Sciatic nerve (tissue), 2 donors: ENCODE data around the gene AP3M1. TPM values are rescaled to one million over a fixed set of nuclear protein-coding genes. Genes with fewer than 3 reads are reported as not detected.
"Not testable (repeated sequence)": the region's sequence is repeated elsewhere in the genome, so short reads cannot be mapped to it uniquely, and the experiment has no call there.

ENCODE experiments used
- ATAC-seq: fragments of 200-7000 bp; cut with Tn5 transposase; one replicate; pipeline ENCODE4 v1.9.1; 2020; ENCODE audit warnings: mild to moderate bottlenecking, moderate library complexity
- DNase-seq: peaks from one replicate; pipeline ENCODE4 v3.0.0-alpha.2; 2020; ENCODE audit warnings: low spot score
- intact Hi-C: fragments of 100-400 bp; cut with DNase I; formaldehyde crosslinking; loops from one replicate; pipeline ENCODE4 v1.14.2; 2022
- total RNA-seq: library from RNA; stranded (reverse); fragmentation: NEBNext Ultra II Directional; extraction: Animal tissue kit (Norgen Biotek cat#: 25700); gene quantifications from one replicate; pipeline ENCODE4 v1.2.1, GENCODE V29; 2021
- donor health status: DM: no; HTN: no; CAD: no.
- donor health status: DM: no; HTN: no; CAD: no.

AP3M1 gene
- total RNA-seq = 27.2 TPM

DNA sequence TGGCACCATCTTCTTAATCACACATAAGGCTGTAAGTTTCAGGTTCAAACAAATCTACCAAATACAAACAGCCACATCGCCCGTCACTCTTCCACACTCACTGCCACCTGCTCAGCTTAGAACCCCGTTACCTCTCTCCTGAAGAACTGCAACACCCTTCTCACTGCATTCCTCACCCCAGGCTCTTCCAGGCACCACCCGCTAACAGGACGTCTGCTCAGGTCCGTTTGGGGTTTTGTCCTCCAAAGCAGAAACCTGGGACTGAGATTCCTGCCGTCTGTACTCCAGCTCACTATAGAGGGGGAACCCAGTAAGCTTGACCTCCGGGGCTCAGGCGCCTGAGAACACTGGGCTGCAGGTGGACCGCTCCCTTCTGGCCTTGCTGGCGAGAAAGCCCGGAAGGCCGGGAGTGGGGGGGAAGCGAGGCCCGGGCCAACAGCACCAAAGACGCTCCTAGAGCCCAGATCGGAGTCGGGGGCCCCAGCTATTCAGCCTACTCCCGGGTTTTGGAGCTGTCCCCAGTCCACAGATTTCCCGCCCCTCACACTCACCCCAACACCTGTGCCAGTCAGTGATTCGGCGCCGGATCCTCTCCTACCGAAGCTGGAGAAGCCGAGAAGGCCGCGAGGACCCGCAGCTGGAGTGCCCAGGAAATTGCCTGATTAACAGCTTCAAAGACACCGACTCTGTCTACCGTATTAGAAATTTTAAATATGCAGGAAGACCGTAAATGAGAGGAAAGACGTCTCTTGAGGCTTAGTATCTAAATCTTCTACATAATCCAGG is at the start of gene AP3M1:
AP3M1 (minus strand) TSS at position 625 of the 786 bp plus-strand sequence. CDS start 12,449 bp downstream, outside the sequence.
- DNase-seq = peak; percentile 89
- peak; percentile 79 for ATAC-seq
- intact Hi-C loops = no loop called here

- ATAC-seq (no peak), DNase-seq (no peak)
- intact Hi-C loops = no loop called here
Measured at GRCh38 chr10:74199315-74199714, 48.7 kb upstream of the AP3M1 start.

DNA sequence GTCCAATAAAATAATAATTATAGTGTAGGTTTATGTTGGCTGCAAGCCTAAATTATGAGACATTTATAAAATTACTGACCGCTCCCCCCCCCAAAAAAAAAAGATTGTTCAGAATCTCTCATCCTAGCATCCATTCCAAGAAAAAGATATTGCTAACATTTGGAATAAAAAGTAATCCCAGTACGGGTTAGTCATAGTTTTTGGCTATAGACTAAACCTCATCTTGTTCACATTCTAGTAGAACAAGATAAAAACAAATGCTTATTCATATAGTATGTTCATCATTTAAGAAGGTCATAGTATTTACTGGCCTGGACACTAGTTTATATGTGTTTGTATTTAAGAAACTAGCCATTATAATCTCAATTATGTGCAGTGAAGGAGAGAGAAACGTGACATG is 44.4 kb upstream of the AP3M1 start:
- DNase-seq (no peak), ATAC-seq (no peak)
- intact Hi-C loops = no loop called here

DNA sequence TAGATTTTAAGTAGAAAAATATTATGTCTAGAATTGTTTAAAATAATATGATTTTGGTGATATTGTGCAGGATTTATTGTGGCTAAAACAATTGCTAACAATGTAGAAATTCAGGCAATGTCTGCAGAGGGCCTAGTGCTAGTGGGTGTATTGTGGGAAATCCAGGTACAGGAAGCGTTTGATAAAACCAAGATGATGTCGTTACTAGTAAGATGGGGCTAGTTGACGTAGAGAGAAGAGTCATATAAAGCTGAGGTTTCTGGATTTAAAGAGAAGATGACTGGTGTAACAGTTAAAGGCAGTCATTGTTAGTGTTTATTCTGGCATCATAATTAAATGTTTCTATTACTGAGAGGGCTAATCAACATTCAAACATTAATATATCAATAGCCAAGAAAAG is 43.9 kb upstream of the AP3M1 start:
- intact Hi-C loops = no loop called here
- DNase-seq = no peak
- no peak for ATAC-seq

DNA sequence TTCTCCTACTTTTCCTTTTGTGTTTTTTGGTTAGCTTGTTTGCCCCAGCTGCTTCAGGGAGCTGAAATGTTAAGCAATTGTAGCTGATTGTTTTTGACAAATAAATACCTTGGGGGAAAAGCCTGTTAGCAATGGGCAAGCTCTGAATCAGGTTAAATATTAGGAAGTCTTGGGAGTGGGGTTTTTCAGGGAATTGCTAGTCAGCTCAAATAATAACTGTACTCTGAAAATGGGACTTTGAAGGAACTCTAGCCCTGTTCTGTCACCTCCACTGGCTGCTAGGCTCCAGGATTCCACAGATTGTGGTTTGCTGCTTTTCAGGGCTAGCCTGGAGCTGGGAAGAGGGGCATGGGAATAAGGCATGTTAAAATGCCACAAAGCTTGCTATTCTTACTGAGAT is 39.9 kb upstream of the AP3M1 start:
- intact Hi-C loops = no loop called here

GRCh38 chr10:74189999-74190421 is 39.4 kb upstream of the AP3M1 start:
- no peak for DNase-seq
- ATAC-seq = peak; percentile 78
- intact Hi-C loops = no loop called here

More for the DNA sequence above, 39.9 kb upstream of the AP3M1 start:
- DNase-seq (no peak), ATAC-seq (peak; percentile 53)

DNA sequence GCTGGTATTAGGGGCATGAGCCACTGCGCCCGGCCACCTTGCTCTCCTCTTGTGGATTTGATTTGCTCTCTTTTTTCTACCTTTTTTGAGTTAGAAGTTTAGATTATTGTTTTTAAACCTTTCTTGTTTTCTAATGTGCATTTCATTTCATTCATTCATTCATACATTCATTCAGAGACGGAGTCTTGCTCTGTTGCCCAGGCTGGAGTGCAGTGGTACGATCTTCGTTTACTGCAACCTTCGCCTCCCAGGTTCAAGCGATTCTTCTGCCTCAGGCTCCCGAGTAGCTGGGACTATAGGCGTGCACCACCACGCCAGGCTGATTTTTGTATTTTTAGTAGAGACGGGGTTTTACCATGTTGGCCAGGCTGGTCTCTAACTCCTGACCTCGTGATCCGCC is 38.0 kb upstream of the AP3M1 start:
- DNase-seq, intact Hi-C loops, ATAC-seq: not testable (repeated sequence)

GRCh38 chr10:74187237-74187636 is 36.6 kb upstream of the AP3M1 start:
- ATAC-seq = no peak
- intact Hi-C loops = no loop called here

DNA sequence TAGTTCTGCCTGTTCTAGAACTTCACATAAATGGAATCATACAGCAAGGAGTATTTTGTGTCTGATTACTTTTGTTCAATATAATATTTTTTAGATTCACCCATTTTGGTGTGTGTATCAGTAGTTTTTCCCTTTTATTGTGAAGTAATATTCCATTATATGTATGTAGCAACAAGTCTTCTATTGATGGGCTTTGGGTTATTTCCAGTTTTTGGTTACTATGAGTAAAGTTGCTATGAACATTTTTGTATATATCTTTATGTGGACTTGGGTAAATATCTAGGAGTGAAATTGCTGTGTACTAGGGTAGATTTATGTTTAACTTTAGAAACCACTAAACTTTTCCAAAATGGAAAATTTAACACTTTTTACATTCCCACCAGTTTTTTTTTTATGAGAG is 36.0 kb upstream of the AP3M1 start:
- no peak for ATAC-seq
- intact Hi-C loops = no loop called here
- no peak for DNase-seq

More at GRCh38 chr10:74187237-74187636, 36.6 kb upstream of the AP3M1 start:
- no peak for DNase-seq

DNA sequence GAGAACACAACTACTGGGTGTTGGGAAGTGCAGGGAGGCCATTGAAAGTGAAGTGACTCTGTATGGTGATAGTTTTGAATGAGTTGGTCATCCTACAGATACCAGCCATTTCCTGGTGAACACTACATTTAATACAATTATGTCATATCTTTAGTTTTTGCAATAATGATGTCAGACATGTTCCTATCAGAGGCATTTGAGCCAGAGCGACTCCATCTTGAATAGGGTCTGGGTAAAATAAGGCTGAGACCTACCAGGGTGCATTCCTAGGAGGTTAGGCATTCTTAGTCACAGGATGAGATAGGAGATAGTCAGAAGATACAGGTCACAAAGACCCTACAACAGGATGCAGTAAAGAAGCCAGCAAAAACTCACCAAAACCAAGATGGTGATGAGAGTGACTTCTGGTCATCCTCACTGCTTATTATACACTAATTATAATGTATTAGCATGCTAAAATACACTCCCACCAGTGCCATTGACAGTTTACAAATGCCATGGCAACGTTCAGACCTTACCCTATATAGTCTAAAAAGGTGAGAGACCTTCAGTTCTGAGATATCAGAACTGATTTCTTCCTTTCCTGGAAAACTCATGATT is 28.6 kb upstream of the AP3M1 start:
- no peak for ATAC-seq
- intact Hi-C loops = no loop called here
- DNase-seq = no peak

DNA sequence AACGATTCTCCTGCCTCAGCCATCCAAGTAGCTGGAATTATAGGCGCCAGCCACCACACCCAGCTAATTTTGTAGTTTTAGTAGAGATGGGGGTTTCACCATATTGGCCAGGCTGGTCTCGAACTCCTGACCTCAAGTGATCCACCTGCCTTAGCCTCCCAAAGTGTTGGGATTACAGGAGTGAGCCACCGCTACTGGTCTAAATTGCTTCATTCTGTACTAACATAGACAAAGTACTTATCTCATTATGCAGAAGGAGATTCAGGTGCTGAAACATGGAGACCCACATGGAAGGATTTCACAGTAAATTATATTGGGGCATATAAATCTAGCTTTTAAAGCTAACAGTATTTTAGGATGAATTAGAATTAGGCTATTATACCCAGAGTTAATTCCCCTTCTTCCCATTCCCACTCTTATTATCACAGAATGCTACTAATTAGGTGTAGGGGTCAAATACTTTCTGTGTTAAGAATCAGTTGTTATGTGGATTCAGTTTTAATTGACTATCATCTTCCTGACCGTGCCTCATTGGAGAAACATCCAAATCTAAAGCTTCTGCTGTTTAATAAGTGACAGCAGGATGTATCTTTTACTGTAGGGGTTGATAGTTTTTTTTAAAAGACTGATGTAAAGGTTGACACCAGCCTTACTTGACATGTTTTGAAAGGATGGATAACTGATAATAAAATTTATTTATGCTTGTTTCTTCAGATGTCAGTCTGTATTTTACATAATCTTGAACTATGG is 27.6 kb upstream of the AP3M1 start:
- intact Hi-C loops = no loop called here
- no peak for DNase-seq
- ATAC-seq = no peak

DNA sequence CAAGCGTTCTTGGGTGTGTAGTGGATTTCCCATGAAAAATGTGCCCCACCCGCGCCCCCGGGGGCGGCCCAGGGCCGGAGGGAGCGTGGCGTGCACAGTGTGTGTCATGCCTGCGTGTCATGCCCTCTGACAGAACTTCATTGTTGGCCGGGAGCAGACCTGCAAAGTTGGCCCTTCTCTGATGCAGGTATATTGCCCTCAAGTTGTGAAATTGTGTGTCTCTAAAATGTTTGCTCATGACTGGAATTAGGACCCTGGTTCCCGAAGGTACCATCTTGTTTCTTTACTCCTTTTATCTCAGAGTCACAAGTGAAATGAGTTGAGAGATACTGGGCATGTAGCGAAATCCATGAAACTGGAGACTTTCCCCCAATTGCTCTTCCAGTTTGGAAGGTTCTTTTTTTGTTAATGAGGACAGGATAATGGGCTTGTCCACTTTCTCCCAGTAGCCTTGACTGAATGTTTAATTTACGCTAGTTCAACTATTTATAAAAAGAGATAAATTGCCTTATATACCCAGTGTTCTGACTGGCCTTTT is 26.6 kb upstream of the AP3M1 start:
- DNase-seq (no peak), ATAC-seq (peak; percentile 57)
- intact Hi-C loops = no loop called here

GRCh38 chr10:74176380-74177139 is 25.9 kb upstream of the AP3M1 start:
- DNase-seq (peak; percentile 93), ATAC-seq (peak; percentile 97)
- intact Hi-C loops = no loop called here

DNA sequence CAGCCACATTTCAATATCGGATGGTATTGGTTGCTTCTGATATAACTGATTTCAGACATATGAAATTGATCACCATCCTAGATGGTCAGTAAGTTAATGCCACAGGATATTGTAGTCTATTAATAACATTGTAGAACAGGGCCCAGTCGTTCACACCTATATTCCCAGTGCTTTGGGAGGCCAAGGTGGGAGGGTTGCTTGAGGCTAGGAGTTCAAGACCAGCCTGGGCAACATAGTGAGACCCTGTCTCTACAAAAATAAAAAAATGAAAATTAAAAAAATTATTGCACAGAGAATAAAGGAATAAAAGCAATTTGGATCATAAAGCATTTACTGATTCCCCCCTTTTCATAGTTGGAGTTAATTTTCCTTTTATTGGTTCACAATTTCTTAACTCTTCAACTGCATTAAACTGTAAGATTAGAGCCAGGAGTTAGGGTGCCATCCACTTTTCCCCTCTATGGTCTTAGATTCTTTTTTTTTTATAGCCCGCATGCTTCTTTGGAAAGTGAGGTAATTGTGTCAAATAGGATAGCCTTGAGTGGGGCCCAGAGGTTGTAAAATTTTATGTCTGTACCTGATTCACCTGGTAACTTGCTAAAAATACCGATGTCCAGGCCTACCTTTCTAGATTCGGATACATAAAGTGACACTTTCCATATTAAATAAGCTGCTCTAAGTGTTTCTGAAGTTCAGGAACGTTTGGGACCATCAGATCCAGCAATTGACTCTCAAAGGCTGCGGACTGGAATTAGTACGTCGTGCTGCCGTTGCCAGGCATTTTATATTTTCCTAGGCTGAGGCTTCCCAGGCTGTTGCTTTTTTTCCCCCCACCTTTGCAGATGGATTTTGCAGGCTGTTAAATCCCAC is 25.1 kb upstream of the AP3M1 start:
- DNase-seq (no peak), ATAC-seq (no peak)
- intact Hi-C loops = no loop called here

GRCh38 chr10:74174521-74174920 is 23.9 kb upstream of the AP3M1 start:
- ATAC-seq (no peak), DNase-seq (no peak)
- intact Hi-C loops = no loop called here

DNA sequence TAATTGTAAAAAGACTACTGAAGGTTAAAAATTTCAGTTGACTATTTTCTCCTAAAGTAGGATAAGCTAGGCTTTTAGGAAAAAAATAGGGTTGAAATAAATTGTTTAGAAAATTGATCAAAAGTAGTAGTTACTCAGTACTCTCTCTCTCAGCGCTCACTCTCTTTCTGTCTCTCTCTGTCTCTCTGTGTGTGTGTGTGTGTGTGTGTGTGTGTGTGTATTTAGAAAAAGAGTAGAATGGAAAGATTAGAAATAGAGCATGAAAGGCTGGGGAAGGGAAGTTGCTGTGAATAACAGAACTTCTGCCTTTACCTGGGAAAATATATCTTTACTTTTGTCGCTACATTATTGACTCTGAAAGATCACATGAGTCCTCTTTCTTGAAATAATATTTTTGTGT is 21.0 kb upstream of the AP3M1 start:
- DNase-seq = no peak
- no peak for ATAC-seq
- intact Hi-C loops = no loop called here

GRCh38 chr10:74167443-74167842 is 16.8 kb upstream of the AP3M1 start:
- ATAC-seq = no peak

DNA sequence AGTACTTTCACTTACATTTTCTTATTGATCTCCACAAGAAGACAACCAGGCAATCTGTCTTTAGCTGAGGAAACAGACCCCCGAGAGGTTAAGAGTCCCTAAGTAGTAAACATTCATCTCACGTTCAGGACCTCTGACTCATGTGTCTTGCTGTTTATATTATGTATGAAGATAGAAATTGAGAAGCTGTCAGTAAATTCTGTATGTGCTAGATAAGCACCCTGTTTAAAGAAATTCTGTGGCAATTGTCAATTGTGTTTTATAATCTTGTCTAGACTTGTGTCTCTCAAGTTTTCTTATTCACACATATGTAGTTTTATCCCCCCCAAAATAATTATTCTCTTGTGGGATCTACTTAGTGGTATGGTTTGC is 14.9 kb upstream of the AP3M1 start:
- intact Hi-C loops = no loop called here
- ATAC-seq (no peak), DNase-seq (no peak)

More at GRCh38 chr10:74167443-74167842, 16.8 kb upstream of the AP3M1 start:
- intact Hi-C loops = no loop called here
- DNase-seq = no peak
